PC-3 (cell line): Measurements from ENCODE around the gene SLC25A52. TPM values are rescaled to one million over a fixed set of nuclear protein-coding genes. Genes with fewer than 3 reads are reported as not detected.

ENCODE experiments used
- ATAC-seq: fragments of 200-7000 bp; cut with Tn5 transposase; 2 replicates; pipeline ENCODE4 v1.9.1; 2020; ENCODE audit warnings: mild to moderate bottlenecking, moderate library complexity
- BruUV-seq: library from RNA; stranded (reverse); fragments of 400-500 nt; replicated peaks from 2 replicates; lab custom pipeline; 2021; lab: Mats Ljungman, UMichigan
- CTCF ChIA-PET: fragments of 300-600 bp; sonication (Branson Sonifier 250); formaldehyde crosslinking; loops from one replicate; lab custom pipeline; 2022; ENCODE audit warnings: antibody characterized with exemption; lab: Charles Lee
- POLR2A ChIA-PET: fragments of 300-600 bp; sonication (Branson Sonifier 250); formaldehyde crosslinking; loops from one replicate; lab custom pipeline; 2022; ENCODE audit warnings: antibody characterized with exemption; ENCODE audit not compliant: unreplicated experiment; lab: Charles Lee
- DNase-seq: peaks from one replicate; pipeline ENCODE4 v3.0.0-alpha.2; 2015
- H2AFZ ChIP-seq: fragments of 300-600 bp; sonication (generic); 2 replicates; pipeline ENCODE4 v1.6.0; 2016; ENCODE audit warnings: antibody characterized with exemption, low read length
- H3F3A ChIP-seq: fragments of 300-600 bp; sonication (generic); one replicate; pipeline ENCODE4 v1.6.0; 2017; ENCODE audit warnings: antibody characterized with exemption, low read length, control low read depth, mild to moderate bottlenecking; ENCODE audit not compliant: unreplicated experiment
- H3K27ac ChIP-seq: fragments of 300-600 bp; sonication (generic); 2 replicates; pipeline ENCODE4 v1.5.1; 2016; ENCODE audit warnings: mild to moderate bottlenecking, low read length
- H3K27me3 ChIP-seq: fragments of 300-600 bp; sonication (generic); 2 replicates; pipeline ENCODE4 v1.6.1; 2016; ENCODE audit warnings: low read length, mixed read lengths
- H3K36me3 ChIP-seq: fragments of 300-600 bp; sonication (generic); 2 replicates; pipeline ENCODE4 v1.6.1; 2016; ENCODE audit warnings: low read depth, mixed run types, low read length, mixed read lengths
- H3K4me1 ChIP-seq: fragments of 300-600 bp; sonication (generic); 2 replicates; pipeline ENCODE4 v1.5.1; 2016; ENCODE audit warnings: low read length; ENCODE audit not compliant: insufficient read depth
- H3K4me2 ChIP-seq: fragments of 300-600 bp; sonication (generic); 2 replicates; pipeline ENCODE4 v1.6.0; 2016; ENCODE audit warnings: low read length
- H3K4me3 ChIP-seq: fragments of 300-600 bp; sonication (generic); 2 replicates; pipeline ENCODE4 v1.5.1; 2016; ENCODE audit warnings: mild to moderate bottlenecking, low read length, mixed read lengths
- H3K79me2 ChIP-seq: fragments of 300-600 bp; sonication (generic); 2 replicates; pipeline ENCODE4 v1.6.1; 2017; ENCODE audit warnings: low read length, mixed read lengths
- H3K9ac ChIP-seq: fragments of 300-600 bp; sonication (generic); 2 replicates; pipeline ENCODE4 v1.6.0; 2016; ENCODE audit warnings: mild to moderate bottlenecking, low read length
- H3K9me2 ChIP-seq: fragments of 300-600 bp; sonication (generic); replicated peaks from 2 replicates; pipeline ENCODE4 v1.6.1; 2016; ENCODE audit warnings: mixed run types, low read length, mixed read lengths
- H3K9me3 ChIP-seq: fragments of 300-600 bp; sonication (generic); 2 replicates; pipeline ENCODE4 v1.6.1; 2016; ENCODE audit warnings: low read length, mixed read lengths
- H4K20me1 ChIP-seq: fragments of 300-600 bp; sonication (generic); 2 replicates; pipeline ENCODE4 v1.6.1; 2016; ENCODE audit warnings: low read length, mixed read lengths
- CTCF ChIP-seq: fragments of 300-600 bp; sonication (generic); conservative IDR thresholded peaks from 2 replicates; pipeline ENCODE4 v1.5.1; 2017; ENCODE audit warnings: antibody characterized with exemption, low read depth, mild to moderate bottlenecking, low read length
- EZH2 ChIP-seq: fragments of 300-600 bp; sonication (generic); IDR thresholded peaks from one replicate; pipeline ENCODE4 v1.6.1; 2017; ENCODE audit warnings: antibody characterized with exemption, mild to moderate bottlenecking, low read length; ENCODE audit not compliant: unreplicated experiment
- EZH2phosphoT487 ChIP-seq: fragments of 300-600 bp; sonication (generic); IDR thresholded peaks from 2 replicates; pipeline ENCODE4 v1.6.1; 2018; ENCODE audit warnings: mild to moderate bottlenecking, antibody characterized with exemption, low read length, borderline replicate concordance
- intact Hi-C: fragments of 100-400 bp; cut with micrococcal nuclease; formaldehyde crosslinking; loops from 2 replicates; pipeline ENCODE4 v1.9.0; 2023
- total RNA-seq: library from RNA; depleted of rRNA; stranded (reverse); fragments of >200 nt; gene quantifications from 2 replicates; pipeline ENCODE4 v1.2.3, GENCODE V29; 2014

Gene SLC25A52
- total RNA-seq, 1 experiment from 2014 or later: not detected

GRCh38 chr18:31772699-31773098 is 12.0 kb upstream of the SLC25A52 start:
- H3K79me2 ChIP-seq: no peaks in the 10 kb centered on the region
- H3K9ac ChIP-seq: no peak overlapping the region

GRCh38 chr18:31750273-31750672 is 10.4 kb downstream of the SLC25A52 start:
- H3K36me3 ChIP-seq: no peaks in the 10 kb centered on the region
- BruUV-seq: no TSS peak
- H3K9me2 ChIP-seq: no peaks in the 10 kb centered on the region
- no peak overlapping the region for H2AFZ ChIP-seq
- no peaks in the 10 kb centered on the region for H3K9me3 ChIP-seq
- TF ChIP-seq EZH2 (no peak), EZH2phosphoT487 (no peak), CTCF (no peak)
- intact Hi-C loops: no loop called here
- H3F3A ChIP-seq: no peaks in the 10 kb centered on the region
- H3K9ac ChIP-seq: no peak overlapping the region
- no peak for DNase-seq
- H3K27ac ChIP-seq: no peak overlapping the region
- H3K4me2 ChIP-seq: no peak overlapping the region
- no peak for ATAC-seq
- H3K27me3 ChIP-seq: no peaks in the 10 kb centered on the region
- no peaks in the 10 kb centered on the region for H4K20me1 ChIP-seq
- H3K4me3 ChIP-seq: no peak overlapping the region
- POLR2A ChIA-PET: no interaction called here
- no peaks in the 10 kb centered on the region for H3K79me2 ChIP-seq
- CTCF ChIA-PET: no interaction called here
- H3K4me1 ChIP-seq: no peaks in the 10 kb centered on the region

More at GRCh38 chr18:31772699-31773098, 12.0 kb upstream of the SLC25A52 start:
- Histone ChIP-seq H3K4me3 (no peak overlapping the region), H3K4me2 (no peak overlapping the region), H3K27ac (no peak overlapping the region), H3K9me3 (no peaks in the 10 kb centered on the region), H3K36me3 (no peaks in the 10 kb centered on the region), H3K4me1 (no peaks in the 10 kb centered on the region), H2AFZ (no peak overlapping the region), H4K20me1 (no peaks in the 10 kb centered on the region), H3F3A (no peaks in the 10 kb centered on the region), H3K9me2 (no peaks in the 10 kb centered on the region), H3K27me3 (no peaks in the 10 kb centered on the region)
- TF ChIP-seq EZH2phosphoT487: no peak
- no peak for TF ChIP-seq EZH2
- no peak for TF ChIP-seq CTCF
- no TSS peak for BruUV-seq
- ChIA-PET CTCF (no interaction called here), POLR2A (no interaction called here)
- DNase-seq (no peak), ATAC-seq (no peak)
- intact Hi-C loops: no loop called here

GRCh38 chr18:31746396-31746795 is 14.3 kb downstream of the SLC25A52 start:
- ChIA-PET CTCF (no interaction called here), POLR2A (no interaction called here)
- H3K9me3 ChIP-seq: no peaks in the 10 kb centered on the region
- no peaks in the 10 kb centered on the region for H3K9me2 ChIP-seq
- BruUV-seq: no TSS peak
- ATAC-seq (no peak), DNase-seq (no peak)
- H3K4me3 ChIP-seq: no peak overlapping the region
- H3K36me3 ChIP-seq: no peaks in the 10 kb centered on the region
- TF ChIP-seq EZH2 (no peak), CTCF (no peak), EZH2phosphoT487 (no peak)
- no peaks in the 10 kb centered on the region for H4K20me1 ChIP-seq
- no peak overlapping the region for H3K9ac ChIP-seq
- H3K4me2 ChIP-seq: no peak overlapping the region
- no peak overlapping the region for H2AFZ ChIP-seq
- no peak overlapping the region for H3K27ac ChIP-seq
- intact Hi-C loops: no loop called here
- H3F3A ChIP-seq: no peaks in the 10 kb centered on the region
- no peaks in the 10 kb centered on the region for H3K27me3 ChIP-seq
- H3K4me1 ChIP-seq: no peaks in the 10 kb centered on the region
- no peaks in the 10 kb centered on the region for H3K79me2 ChIP-seq
